Smooth muscle cell (in vitro differentiated cells): Measurements from ENCODE around the gene SYT7. TPM values are rescaled to one million over a fixed set of nuclear protein-coding genes. Genes with fewer than 3 reads are reported as not detected.
"Not testable (repeated sequence)": the region's sequence is repeated elsewhere in the genome, so short reads cannot be mapped to it uniquely, and the experiment has no call there.

Experiments
- DNase-seq: peaks from one replicate; lab custom pipeline; 2025; ENCODE audit not compliant: unreplicated experiment; lab: John Stamatoyannopoulos, UW
- H2AFZ ChIP-seq: fragments of 200-600 bp; sonication (generic); 2 replicates; pipeline ENCODE4 v1.6.0; 2016; ENCODE audit warnings: antibody characterized with exemption, low read depth, mild to moderate bottlenecking
- H3F3A ChIP-seq: fragments of 200-600 bp; sonication (generic); 2 replicates; pipeline ENCODE4 v1.6.0; 2017; ENCODE audit warnings: antibody characterized with exemption, low read depth
- H3K27ac ChIP-seq: fragments of 200-600 bp; sonication (generic); 2 replicates; pipeline ENCODE4 v1.5.1; 2016; ENCODE audit warnings: low read depth, mild to moderate bottlenecking
- H3K27me3 ChIP-seq: fragments of 200-600 bp; sonication (generic); 2 replicates; pipeline ENCODE4 v1.6.1; 2016; ENCODE audit warnings: low read depth, mild to moderate bottlenecking
- H3K36me3 ChIP-seq: fragments of 200-600 bp; sonication (generic); 2 replicates; pipeline ENCODE4 v1.5.1; 2016; ENCODE audit warnings: low read depth
- H3K4me1 ChIP-seq: fragments of 200-600 bp; sonication (generic); 2 replicates; pipeline ENCODE4 v1.5.1; 2016; ENCODE audit warnings: low read depth
- H3K4me2 ChIP-seq: fragments of 200-600 bp; sonication (generic); 2 replicates; pipeline ENCODE4 v1.6.0; 2016; ENCODE audit warnings: mild to moderate bottlenecking
- H3K4me3 ChIP-seq: fragments of 200-600 bp; sonication (generic); 2 replicates; pipeline ENCODE4 v1.5.1; 2016; ENCODE audit warnings: mild to moderate bottlenecking
- H3K79me2 ChIP-seq: fragments of 200-600 bp; sonication (generic); 2 replicates; pipeline ENCODE4 v1.6.0; 2016; ENCODE audit warnings: low read depth, mild to moderate bottlenecking
- H3K9ac ChIP-seq: fragments of 200-600 bp; sonication (generic); 2 replicates; pipeline ENCODE4 v1.6.0; 2016; ENCODE audit warnings: low read depth
- H3K9me3 ChIP-seq: fragments of 200-600 bp; sonication (generic); replicated peaks from 2 replicates; pipeline ENCODE4 v1.5.1; 2016; ENCODE audit warnings: low read depth
- H4K20me1 ChIP-seq: fragments of 200-600 bp; sonication (generic); 2 replicates; pipeline ENCODE4 v1.6.0; 2016; ENCODE audit warnings: low read depth
- WGBS: methylation state at CpG from one replicate; pipeline ENCODE4 v1.1.7; 2016; ENCODE audit warnings: low lambda C conversion rate; 5-methylcytosine and 5-hydroxymethylcytosine counted together
- polyA plus RNA-seq: library from polyadenylated mRNA; unstranded; fragments of >200 nt; fragmentation: Nextera tagmentation; extraction: Ambion mirVana; gene quantifications from 2 replicates; pipeline ENCODE4 v1.2.1, GENCODE V29; 2016
- total RNA-seq: library from RNA; depleted of rRNA; stranded (reverse); fragments of >200 nt; gene quantifications from 2 replicates; pipeline ENCODE4 v1.2.3, GENCODE V29; 2014
- TF ChIP-seq, protein P1 (sequence below): fragments of 200-600 bp; sonication (generic); IDR thresholded peaks from 2 replicates; pipeline ENCODE4 v1.5.1; 2017; ENCODE audit warnings: borderline replicate concordance, mild to moderate bottlenecking, antibody characterized with exemption; ENCODE audit not compliant: insufficient read depth, poor library complexity, severe bottlenecking

Gene SYT7
- total and polyA plus RNA-seq, 2 experiments from 2014 or later, result 0.79 to 4.0 TPM

DNA sequence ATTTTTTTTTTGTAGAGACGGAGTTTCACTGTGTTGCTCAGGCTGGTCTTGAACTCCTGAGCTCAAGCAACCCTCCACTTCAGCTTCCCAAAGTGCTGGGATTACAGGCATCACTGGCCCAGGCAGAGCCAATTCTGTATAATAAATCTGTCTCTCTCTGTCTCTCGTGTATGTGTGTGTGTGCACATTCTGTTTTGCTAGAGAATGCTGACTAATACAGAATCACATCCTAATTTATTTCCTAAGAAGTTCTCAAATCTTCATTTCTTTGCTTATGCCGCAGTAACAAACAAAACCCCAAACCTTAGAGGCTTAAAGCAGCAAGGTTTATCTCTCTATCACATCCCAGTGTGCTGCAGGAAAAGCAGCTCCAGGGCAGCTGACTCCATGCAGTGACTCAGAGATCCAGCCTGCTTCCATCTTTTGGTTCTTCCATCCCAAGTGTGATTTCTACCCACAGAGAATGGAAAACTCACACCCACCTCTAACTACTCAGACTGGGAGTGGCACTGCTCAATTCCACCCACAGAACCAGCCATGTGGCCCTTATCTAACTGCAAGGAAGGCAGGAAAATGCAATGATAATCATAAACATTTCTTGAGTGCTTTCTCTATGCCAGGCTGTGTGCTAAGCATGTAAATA is 107.4 kb downstream of the SYT7 start:
- H3K36me3 ChIP-seq, result no peaks in the 10 kb centered on the region
- no peaks in the 10 kb centered on the region for H3K4me1 ChIP-seq
- no peaks in the 10 kb centered on the region for H3K79me2 ChIP-seq
- DNase-seq, result no peak
- no peak overlapping the region for H2AFZ ChIP-seq
- no peaks in the 10 kb centered on the region for H3K9me3 ChIP-seq
- peaks cover 60% of the 10 kb centered on the region for H4K20me1 ChIP-seq
- H3F3A ChIP-seq, result peaks cover 10% of the 10 kb centered on the region
- no peak overlapping the region for H3K4me3 ChIP-seq
- no peak overlapping the region for H3K27ac ChIP-seq
- 69% methylated on average over 3 of the region's 3 CpGs for WGBS
- H3K4me2 ChIP-seq, result no peak overlapping the region
- no peak overlapping the region for H3K9ac ChIP-seq
- TF ChIP-seq, protein P1, sequence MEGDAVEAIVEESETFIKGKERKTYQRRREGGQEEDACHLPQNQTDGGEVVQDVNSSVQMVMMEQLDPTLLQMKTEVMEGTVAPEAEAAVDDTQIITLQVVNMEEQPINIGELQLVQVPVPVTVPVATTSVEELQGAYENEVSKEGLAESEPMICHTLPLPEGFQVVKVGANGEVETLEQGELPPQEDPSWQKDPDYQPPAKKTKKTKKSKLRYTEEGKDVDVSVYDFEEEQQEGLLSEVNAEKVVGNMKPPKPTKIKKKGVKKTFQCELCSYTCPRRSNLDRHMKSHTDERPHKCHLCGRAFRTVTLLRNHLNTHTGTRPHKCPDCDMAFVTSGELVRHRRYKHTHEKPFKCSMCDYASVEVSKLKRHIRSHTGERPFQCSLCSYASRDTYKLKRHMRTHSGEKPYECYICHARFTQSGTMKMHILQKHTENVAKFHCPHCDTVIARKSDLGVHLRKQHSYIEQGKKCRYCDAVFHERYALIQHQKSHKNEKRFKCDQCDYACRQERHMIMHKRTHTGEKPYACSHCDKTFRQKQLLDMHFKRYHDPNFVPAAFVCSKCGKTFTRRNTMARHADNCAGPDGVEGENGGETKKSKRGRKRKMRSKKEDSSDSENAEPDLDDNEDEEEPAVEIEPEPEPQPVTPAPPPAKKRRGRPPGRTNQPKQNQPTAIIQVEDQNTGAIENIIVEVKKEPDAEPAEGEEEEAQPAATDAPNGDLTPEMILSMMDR, result no peak
- H3K27me3 ChIP-seq, result no peaks in the 10 kb centered on the region

DNA sequence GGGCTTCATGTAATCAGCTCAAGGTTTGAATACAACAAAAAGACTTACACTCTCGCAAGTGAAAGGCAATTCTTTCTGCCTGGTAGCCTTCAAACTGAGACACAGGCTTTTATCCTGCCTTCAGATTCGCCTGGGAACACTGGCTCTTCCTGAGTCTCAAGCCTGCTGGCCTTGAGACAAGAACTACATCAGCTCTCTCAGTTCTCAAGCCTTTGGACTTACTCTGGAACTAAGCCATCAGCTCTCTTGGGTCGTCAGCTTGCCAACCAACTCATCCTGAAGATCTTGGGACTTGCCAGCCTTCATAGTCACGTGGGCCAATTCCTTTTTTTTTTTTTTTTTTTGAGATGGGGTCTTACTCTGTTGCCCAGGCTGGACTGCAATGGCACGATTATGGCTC is 108.0 kb downstream of the SYT7 start:
- Histone ChIP-seq H3K4me1 (no peaks in the 10 kb centered on the region), H3K36me3 (no peaks in the 10 kb centered on the region), H3K9me3 (no peaks in the 10 kb centered on the region), H4K20me1 (peaks cover 57% of the 10 kb centered on the region), H3K4me3 (no peak overlapping the region), H2AFZ (no peak overlapping the region), H3K79me2 (no peaks in the 10 kb centered on the region), H3K27me3 (no peaks in the 10 kb centered on the region), H3K4me2 (no peak overlapping the region), H3K27ac (no peak overlapping the region), H3F3A (peaks cover 10% of the 10 kb centered on the region), H3K9ac (no peak overlapping the region)
- WGBS, result 98% methylated on average over 5 of the region's 5 CpGs
- TF ChIP-seq, protein P1, result no peak
- no peak for DNase-seq

DNA sequence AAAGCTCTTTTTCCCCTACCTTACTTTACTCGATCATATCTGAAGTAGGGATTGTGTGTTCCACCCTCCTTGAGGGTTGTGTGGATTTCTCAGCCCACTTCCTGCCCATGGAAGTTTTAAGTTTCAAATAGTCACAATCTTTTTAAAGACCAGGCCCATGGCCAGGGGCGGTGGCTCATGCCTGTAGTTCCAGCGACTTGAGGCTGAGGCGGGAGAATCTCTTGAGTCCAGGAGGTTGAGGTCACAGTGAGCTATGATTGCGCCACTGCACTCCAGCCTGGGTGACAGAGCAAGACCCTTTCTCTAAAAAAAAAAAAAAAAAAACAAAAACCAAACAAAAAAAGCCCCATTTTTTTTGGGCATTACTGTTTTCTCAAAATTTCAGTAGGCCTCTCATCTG is 108.6 kb downstream of the SYT7 start:
- Histone ChIP-seq H3K27ac (no peak overlapping the region), H3K79me2 (no peaks in the 10 kb centered on the region), H3K9ac (no peak overlapping the region), H3K9me3 (no peaks in the 10 kb centered on the region), H3K4me3 (no peak overlapping the region), H3K27me3 (no peaks in the 10 kb centered on the region), H3K36me3 (no peaks in the 10 kb centered on the region), H3K4me1 (no peaks in the 10 kb centered on the region), H3F3A (peaks cover 10% of the 10 kb centered on the region), H2AFZ (no peak overlapping the region), H3K4me2 (no peak overlapping the region), H4K20me1 (peaks cover 52% of the 10 kb centered on the region)
- TF ChIP-seq, protein P1, result no peak
- DNase-seq, result no peak
- WGBS, result 64% methylated on average over 5 of the region's 5 CpGs

DNA sequence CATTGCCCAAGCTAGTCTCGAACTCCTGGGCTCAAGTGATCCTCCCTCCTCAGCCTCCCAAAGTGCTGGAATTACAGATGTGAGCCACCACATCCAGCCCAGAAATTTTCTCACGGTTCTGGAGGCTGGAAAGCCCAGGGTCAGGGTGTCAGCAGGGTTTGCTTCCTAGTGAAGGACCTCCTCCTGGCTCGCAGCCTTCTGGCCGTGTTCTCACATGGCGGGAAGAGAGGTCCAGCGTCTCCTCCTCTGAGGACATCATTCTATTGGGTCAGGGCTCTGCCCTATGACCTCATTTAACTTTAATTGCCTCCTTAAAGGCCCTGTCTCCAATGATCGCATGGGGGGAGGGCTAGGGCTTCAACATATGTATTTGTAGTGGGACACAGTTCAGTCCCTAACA is 112.9 kb downstream of the SYT7 start:
- Histone ChIP-seq H3K9me3 (no peaks in the 10 kb centered on the region), H3K27ac (no peak overlapping the region)

DNA sequence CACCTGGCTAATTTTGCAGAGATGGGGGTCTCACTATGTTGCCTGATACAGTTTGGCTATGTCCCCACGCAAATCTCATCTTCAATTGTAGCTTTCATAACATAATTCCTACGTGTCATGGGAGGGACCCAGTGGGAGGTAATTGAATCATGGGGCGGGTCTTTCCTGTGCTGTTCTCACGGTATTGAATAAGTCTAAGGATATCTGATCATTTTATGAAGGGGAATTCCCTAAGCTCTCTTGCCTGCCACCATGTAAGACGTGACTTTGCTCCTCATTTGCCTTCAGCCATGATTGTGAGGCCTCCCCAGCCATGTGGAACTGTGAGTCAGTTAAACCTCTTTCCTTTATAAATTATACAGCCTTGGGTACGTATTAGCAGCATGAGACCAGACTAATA is 113.3 kb downstream of the SYT7 start:
- not testable (repeated sequence) for H3K27me3 ChIP-seq, H2AFZ ChIP-seq, H3K4me2 ChIP-seq, H3K9me3 ChIP-seq, H3K4me1 ChIP-seq, H3K27ac ChIP-seq, H3K9ac ChIP-seq, H3F3A ChIP-seq, H3K4me3 ChIP-seq, H3K36me3 ChIP-seq, H3K79me2 ChIP-seq, DNase-seq
- WGBS, result 86% methylated on average over 6 of the region's 6 CpGs
- H4K20me1 ChIP-seq, result peaks cover 44% of the 10 kb centered on the region

More for the DNA sequence above, 112.9 kb downstream of the SYT7 start:
- Histone ChIP-seq H3K27me3 (no peaks in the 10 kb centered on the region), H3K79me2 (no peaks in the 10 kb centered on the region), H2AFZ (no peak overlapping the region), H3K4me2 (no peak overlapping the region), H3K9ac (no peak overlapping the region), H4K20me1 (peaks cover 40% of the 10 kb centered on the region), H3F3A (peaks cover 5% of the 10 kb centered on the region), H3K36me3 (no peaks in the 10 kb centered on the region), H3K4me3 (no peak overlapping the region), H3K4me1 (no peaks in the 10 kb centered on the region)
- WGBS, result 80% methylated on average over 7 of the region's 7 CpGs
- DNase-seq, result no peak
- TF ChIP-seq, protein P1, result no peak
